RKO (cell line): ENCODE data around the gene BAZ2B.
"Not testable (repeated sequence)": the region's sequence is repeated elsewhere in the genome, so short reads cannot be mapped to it uniquely, and the experiment has no call there.

Experiments
- DNase-seq: peaks from one replicate; pipeline ENCODE4 v3.0.0-alpha.2; 2016; ENCODE audit warnings: low spot score

BAZ2B gene

DNA sequence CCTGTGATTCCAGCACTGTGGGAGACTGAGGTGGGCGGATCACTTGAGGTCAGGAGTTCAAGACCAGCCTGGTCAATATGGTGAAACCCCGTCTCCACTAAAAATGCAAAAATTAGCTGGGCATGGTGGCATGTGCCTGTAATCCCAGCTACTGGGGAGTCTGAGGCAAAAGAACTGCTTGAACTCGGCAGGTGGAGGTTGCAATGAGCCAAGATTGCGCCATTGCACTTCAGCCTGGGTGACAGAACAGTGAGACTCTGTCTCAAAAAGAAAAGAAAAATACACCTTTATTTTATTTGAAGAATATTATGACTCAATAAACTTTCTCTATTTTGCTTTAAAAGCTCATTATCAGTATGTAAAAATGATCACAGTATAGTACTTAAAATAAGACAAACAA lies 81.1 kb downstream of the BAZ2B start:
- not testable (repeated sequence) for DNase-seq

DNA sequence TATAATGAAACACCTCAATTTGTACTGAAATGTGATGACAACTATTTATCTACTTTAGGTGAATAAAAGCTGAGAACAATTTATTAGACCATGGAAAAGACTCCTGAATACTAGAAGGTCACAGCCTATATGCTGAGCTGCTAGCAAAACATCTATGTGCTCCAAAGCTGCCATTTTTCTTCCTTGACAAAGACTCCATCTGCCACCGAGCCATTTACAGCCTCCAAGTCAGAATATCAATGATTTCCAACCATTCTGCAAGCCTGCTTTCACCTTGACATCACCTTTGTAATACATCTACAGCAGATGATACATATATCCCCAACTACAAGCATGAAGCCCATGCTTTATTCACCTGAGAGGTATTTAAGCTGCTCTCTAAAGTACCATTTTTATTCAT lies 84.9 kb downstream of the BAZ2B start:
- no peak for DNase-seq

GRCh38 chr2:159526433-159526832 lies 89.9 kb downstream of the BAZ2B start:
- DNase-seq: no peak

GRCh38 chr2:159525012-159525411 lies 91.3 kb downstream of the BAZ2B start:
- DNase-seq: no peak

GRCh38 chr2:159521272-159521671 lies 95.1 kb downstream of the BAZ2B start:
- no peak for DNase-seq

GRCh38 chr2:159518321-159519005 lies 97.9 kb downstream of the BAZ2B start:
- DNase-seq: no peak

- peak; percentile 73 for DNase-seq
These were observed 100.0 kb downstream of the BAZ2B start for GRCh38 chr2:159516241-159516758.

- peak; percentile 48 for DNase-seq
These were observed 100.9 kb downstream of the BAZ2B start for GRCh38 chr2:159515441-159515840.

- no peak for DNase-seq
These were observed 102.6 kb downstream of the BAZ2B start for GRCh38 chr2:159513745-159514144.

- DNase-seq: no peak
These were observed 108.2 kb downstream of the BAZ2B start for GRCh38 chr2:159508140-159508539.

- DNase-seq: peak; percentile 47
These were observed 109.4 kb downstream of the BAZ2B start for GRCh38 chr2:159506764-159507440.

DNA sequence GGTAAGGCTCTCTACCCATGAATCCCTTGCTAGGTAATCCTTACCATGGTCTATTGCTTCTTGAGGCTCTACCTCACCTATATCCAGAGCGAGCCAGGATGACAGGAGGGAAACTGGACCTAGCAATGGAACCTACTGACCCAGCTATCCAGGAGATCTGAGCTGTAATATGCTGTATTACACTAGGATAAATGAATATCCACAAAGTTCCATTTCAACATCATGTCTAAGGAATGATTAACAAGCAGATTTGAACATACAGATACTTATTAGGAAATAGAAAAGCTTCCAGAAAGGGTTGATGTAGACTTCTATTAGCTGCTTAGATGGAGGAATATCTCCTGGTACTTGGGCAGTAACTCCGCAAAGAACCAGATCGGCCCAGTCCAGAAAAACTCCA lies 110.1 kb downstream of the BAZ2B start:
- no peak for DNase-seq

GRCh38 chr2:159505196-159505595 lies 111.2 kb downstream of the BAZ2B start:
- no peak for DNase-seq

- DNase-seq: no peak
These were observed 114.6 kb downstream of the BAZ2B start for GRCh38 chr2:159501743-159502142.

GRCh38 chr2:159497847-159498246 lies 118.5 kb downstream of the BAZ2B start:
- no peak for DNase-seq

- peak; percentile 93 for DNase-seq
These were observed 119.1 kb downstream of the BAZ2B start for GRCh38 chr2:159497256-159497655.

GRCh38 chr2:159489476-159489875 lies 126.9 kb downstream of the BAZ2B start:
- DNase-seq: no peak

DNA sequence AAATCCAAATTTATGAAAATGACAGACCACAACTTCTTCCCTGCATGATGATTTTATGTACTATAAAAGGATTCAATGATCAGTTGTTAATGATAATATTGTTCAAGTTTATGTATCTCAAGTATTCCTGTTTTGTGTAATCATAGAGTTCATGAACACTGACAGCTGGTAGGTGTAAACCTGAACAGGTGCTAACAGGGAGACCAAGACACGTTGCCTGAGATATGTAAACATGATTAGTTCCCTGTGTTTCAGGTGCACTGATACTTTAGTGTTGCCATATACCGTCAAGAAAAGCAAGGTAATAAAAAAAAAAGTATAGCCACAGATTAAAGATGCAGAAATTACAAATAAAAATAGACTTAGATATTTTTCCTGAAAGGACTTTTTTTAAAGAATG lies 131.8 kb downstream of the BAZ2B start:
- DNase-seq: no peak

- no peak for DNase-seq
These were observed 140.0 kb downstream of the BAZ2B start for GRCh38 chr2:159476329-159476728.

DNA sequence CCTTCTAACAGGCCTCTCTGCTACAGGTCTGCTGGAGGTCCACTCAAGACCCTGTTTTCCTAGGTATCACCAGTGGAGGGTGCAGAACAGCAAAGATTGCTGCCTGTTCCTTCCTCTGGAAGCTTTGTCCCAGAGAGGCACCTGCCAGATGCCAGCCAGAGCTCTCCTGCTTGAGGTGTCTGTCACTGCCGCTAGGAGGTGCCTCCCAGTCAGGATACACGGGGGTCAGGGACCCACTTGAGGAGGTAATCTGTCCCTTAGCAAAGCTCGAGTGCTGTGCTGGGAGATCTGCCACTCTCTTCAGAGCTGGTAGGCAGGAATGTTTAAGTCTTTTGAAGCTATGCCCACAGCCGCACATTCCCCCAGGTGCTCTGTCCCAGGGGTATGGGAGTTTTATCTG lies 140.6 kb downstream of the BAZ2B start:
- no peak for DNase-seq

- DNase-seq: no peak
These were observed 145.0 kb downstream of the BAZ2B start for GRCh38 chr2:159471340-159471739.

GRCh38 chr2:159468257-159468656 lies 148.1 kb downstream of the BAZ2B start:
- DNase-seq: no peak

DNA sequence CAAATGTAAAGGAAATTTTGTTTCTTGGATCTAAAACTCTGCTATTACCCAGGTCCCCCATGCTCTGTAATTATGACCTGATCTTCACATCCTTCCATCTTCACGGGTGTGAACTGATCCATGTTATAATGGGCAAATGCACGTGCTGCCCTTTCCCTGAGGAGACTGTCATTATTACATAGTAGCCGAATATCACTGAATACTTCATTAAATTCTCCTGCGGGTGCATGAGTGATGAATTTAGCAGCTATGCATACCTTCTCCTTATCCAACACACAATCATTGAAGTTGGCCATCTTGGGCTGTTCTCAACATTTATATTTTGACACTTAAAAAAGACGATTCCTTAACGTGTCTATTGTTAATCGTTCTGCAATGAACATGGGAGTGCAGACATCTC lies 153.4 kb downstream of the BAZ2B start:
- DNase-seq: no peak
